NCI-H510A treated with DMSO at 0.1 percent for 48 hours (cell line): Measurements from ENCODE around the gene IL22RA2.

Source experiments
- DNase-seq: peaks from one replicate; lab custom pipeline; 2025; lab: John Stamatoyannopoulos, UW

IL22RA2 gene

GRCh38 chr6:137167702-137168377 lies 5.6 kb downstream of the IL22RA2 start:
- no peak for DNase-seq

DNA sequence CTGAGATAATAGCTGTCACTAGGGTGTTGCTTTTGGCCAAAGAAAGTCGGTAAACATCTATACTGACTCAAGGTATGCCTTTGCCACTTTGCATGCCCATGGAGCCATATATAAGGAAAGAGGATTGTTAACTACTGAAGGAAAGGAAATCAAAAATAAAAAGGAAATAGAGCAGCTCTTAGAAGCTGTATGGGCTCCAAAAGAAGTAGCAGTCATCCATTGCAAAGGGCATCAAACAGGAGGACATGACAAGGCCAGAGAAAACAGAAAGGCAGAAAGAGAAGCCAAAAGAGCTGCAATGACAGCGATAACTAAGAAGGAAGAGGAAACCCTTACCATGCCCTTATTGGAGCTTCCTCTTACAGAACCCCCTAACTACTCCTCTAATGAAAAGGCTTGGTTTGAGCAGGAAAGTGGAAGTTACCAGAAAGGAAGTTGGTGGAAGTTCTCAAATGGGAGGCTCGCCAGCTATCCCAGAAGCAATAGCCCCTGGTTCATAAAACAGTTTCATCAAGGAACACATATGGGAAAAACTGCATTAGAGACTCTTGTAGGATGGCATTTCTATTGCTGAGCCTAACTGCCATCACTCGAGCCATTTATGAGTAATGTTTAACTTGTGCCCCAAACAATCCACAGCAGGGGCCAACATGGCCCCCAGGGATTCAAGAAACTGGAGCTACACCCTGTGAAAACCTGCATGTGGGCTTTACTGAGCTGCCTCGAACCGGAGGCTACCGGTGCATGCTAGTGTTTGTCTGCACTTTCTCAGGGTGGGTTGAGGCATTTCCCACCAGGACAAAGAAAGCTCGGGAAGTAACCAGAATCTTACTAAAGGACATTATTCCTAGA lies 7.0 kb downstream of the IL22RA2 start:
- DNase-seq, result no peak

DNA sequence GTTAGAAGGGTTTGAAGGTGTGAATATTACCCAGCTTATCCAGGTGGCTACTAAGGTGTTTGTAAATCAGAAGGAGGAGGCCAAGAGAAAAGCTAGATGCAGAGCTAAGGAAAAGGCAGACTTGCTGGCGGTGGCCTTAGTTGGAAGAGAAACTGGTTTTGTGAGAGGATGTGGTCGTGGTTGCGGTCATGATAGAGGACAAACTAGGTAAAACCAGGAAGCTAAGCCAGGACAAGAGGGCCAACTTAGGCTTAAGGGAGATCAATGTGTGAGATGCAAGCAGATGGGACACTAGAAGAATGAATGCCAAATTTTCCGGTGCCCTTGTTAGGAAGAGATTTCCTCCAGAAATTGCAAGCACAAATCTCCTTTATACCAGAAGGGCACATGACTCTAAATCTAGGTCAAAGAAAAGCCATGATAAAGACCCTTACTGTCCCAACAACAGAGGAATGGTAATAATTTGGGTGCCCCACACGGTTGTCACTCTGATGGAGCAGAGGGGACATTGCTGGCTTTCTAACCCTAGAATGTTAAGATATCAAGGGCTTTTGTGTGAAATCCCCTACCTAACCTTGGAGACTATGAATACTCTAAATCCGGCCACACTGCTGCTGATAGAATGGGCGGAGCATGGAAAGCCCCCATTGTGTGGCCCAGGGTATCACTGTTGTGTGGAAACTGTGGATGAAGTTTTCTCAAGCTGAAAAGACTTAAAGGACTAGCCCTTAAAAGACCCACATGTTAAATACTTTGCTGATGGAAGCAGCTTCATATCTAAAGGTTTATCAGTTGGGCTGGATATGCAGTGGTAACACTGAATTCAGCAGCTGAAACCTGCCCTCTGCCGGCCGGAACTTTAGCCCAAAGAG lies 7.8 kb downstream of the IL22RA2 start:
- no peak for DNase-seq

GRCh38 chr6:137163732-137164318 lies 9.6 kb downstream of the IL22RA2 start:
- DNase-seq, result no peak

- no peak for DNase-seq
These were observed 10.6 kb downstream of the IL22RA2 start for GRCh38 chr6:137162692-137163306.

DNA sequence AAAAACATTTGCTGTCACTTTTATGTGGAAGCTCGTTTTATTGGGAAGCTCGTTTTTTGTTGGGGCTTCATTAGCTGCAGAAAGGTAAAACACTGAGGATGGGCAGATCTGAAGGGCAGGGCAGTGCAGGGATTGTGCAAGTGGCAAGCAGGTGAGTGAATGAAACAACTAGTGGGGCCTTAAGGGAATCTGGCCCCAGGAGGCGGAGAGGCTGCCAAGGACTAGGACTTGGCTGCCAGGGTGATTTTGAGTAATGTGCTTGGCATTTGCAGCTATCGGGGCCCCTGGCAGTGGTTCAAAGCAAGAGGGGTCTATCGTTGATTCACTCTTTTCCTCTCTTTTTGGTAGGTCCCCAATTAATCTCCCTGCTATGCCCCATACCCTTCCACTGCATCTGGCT lies 11.5 kb downstream of the IL22RA2 start:
- no peak for DNase-seq

- DNase-seq, result no peak
These were observed 12.7 kb downstream of the IL22RA2 start for GRCh38 chr6:137160763-137161162.

DNA sequence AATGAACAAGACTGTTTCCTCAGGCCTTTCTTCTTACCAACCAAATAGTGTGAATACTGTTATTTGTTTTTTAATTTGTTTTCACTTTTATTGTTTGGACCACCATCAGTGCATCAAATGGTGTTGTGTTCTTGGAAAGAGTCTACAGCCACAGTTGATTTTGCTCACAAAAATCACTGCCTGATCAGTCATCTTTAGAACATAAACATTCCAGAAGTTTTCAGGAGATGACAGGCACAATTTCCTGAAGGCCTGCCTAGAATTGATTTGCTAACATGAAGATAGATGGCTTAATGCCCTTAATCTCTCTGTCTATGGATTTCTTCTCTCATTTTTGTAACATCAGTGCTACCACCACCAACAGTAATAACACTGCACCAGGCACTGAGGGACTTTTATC lies 13.5 kb downstream of the IL22RA2 start:
- DNase-seq, result no peak

GRCh38 chr6:137157601-137158000 lies 15.8 kb downstream of the IL22RA2 start:
- peak; percentile 0 for DNase-seq

GRCh38 chr6:137156650-137157049 lies 16.8 kb downstream of the IL22RA2 start:
- DNase-seq, result no peak

- no peak for DNase-seq
These were observed 17.6 kb downstream of the IL22RA2 start for GRCh38 chr6:137155830-137156229.

GRCh38 chr6:137150072-137150471 lies 23.4 kb downstream of the IL22RA2 start:
- DNase-seq, result no peak

DNA sequence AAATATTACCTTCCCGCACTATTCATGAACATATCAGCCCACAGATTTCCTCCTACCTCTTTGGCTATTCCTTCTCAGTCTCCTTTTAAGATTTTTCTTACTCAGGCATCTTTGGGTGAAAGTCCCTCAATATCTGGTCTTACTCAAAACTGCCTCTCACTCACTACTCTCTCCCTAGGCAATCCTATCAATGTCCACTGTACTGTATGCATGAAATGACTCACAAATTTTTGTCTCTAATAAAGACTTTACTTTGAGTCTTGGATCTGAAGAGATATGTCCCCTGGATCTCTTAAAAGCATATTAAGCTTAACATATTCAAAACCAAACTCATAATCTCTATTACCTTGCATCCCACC lies 24.4 kb downstream of the IL22RA2 start:
- DNase-seq, result no peak

- DNase-seq, result no peak
These were observed 25.0 kb downstream of the IL22RA2 start for GRCh38 chr6:137148306-137149034.

DNA sequence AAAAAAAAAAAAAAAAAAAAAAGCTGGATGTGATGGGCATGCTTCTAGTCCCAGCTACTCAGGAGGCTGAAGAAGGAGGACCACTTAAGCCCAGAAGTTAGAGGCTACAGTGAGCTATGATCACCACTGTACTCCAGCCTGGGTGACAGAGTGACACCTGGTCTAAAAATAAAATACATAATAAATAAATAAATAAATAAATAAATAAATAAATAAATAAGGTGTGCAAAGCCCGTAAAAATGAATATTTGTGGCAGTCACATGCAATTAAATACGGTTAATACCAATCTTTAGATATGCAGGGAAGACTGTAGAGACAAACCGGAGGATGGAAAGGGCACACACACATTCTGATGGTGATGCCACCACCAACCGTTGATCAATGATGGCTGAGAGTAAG lies 26.2 kb downstream of the IL22RA2 start:
- no peak for DNase-seq

GRCh38 chr6:137146206-137146605 lies 27.2 kb downstream of the IL22RA2 start:
- DNase-seq, result no peak

- DNase-seq, result no peak
These were observed 28.0 kb downstream of the IL22RA2 start for GRCh38 chr6:137145421-137145820.

DNA sequence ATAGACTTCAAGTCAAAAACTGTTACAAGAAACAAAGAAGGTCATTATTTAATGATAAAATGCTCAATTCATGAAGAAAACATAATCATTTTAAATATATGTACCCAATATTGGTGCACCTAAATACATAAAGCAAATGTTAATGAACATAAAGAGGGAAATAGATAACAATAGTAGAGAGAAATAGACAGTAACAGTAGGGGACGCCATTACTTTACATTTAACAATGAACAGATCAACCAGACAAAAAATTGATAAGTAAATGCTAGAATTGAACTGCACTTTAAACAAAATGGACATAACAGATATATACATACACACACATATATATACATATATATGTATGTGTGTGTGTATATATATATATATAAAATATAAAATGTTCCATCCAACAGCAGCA lies 37.4 kb downstream of the IL22RA2 start:
- DNase-seq, result no peak

DNA sequence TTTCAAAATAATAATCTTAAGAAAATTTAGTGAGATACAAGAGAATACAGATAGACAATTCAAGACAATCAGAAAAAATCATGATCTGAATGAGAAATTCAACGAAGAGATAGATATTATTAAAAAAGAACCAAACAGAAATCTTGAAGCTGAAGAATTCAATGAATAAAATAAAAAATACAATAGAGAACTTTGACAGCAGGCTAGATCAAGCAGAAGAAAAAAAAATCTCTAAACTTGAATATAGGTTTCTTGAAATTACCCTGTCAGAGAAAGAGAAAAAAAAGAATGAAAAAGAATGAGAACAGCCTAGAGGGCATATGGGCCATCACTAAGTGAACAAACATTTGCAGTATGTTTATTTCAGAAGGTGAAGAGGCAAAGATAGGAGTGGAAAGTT lies 39.0 kb downstream of the IL22RA2 start:
- no peak for DNase-seq

DNA sequence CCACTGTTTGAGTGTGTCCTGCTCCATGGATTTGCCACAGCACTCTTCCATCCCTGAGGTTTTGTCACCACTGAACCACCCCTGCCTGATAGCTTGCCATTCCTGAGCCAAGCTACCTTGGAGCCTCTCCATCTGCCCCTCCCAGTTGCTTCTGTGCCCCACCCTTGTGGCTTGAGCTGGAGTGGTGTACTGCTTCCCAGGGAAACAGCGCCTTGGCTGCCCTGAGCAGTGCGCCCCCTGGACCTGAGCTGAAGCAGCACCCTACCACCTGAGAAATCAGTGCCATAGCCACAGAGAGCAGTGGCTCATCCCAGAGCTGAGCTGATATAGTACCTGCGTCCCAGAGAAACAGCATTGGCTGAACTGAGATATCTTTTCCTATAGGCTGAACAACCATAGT lies 40.3 kb downstream of the IL22RA2 start:
- no peak for DNase-seq

DNA sequence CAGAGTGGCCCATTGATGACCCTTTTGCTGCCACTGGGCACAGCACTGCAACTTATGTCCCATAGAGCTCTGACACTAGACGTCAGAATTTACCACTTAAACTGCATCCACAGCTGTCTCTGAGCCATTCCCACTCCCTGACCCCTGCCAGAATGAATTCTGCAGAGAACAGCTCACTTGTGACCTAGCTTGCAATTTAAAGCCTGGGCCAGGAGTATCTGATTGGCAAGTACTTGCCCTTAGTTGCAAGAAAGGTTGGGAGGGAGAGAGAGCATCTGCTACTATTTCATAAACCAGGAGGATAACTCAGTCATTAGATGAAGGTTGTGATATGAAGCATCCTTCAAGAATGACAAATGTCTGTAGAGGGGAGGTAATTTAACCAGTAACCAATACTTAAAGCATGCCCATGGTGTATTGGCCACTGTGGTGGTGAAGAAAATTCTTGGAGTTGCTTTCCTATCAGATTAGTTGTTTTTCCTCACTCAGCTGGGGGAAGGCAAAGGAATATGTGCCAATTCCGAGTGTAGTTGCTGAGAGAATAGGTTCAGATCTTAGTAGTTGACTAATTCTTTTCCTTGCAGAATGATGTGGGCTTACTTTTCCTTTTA lies 46.5 kb downstream of the IL22RA2 start:
- no peak for DNase-seq
